Measurements from ENCODE around the gene MOB3A. TPM values are rescaled to one million over a fixed set of nuclear protein-coding genes. Genes with fewer than 3 reads are reported as not detected.
A peak's percentile ranks its signal among the peaks of the same experiment; 100 is the strongest.

The MOB3A gene
- total and polyA plus RNA-seq, 9 of the 15 experiments (the other 6 are each of a cell fraction or from before 2014, with no cell fraction given): 1.1 to 24.1 (median 6.0) TPM

DNA sequence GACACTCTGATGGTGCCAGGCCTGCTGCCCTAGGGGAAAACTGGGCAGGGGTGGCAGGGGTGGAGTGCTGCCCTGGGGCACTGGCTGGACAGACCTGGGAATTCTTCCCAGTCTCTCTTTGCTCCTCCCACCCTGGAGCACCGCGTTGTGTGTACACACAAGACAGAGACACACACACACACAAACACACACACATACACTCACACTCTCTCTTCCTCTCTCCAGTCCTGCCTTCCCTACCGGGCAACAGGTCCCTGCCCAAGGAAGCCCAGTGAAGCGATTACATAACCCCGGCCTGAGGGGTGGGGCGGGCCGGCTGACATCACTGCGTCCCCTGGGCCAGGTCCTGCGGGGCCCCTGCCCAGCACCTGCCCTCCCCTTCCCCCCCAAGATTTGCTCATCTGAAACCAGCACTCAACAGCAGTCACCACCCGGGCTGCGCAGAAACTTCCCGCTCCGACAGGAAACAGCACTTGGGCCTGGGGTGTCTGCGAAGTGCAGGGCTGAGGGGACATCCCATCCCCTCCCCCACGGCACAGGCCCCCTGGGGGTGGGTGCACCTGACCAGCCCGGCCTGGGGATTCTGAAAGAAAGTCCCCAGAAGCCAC lies 46.3 kb downstream of the MOB3A start (continued):
- TF ChIP-seq SMARCA5 (IDR thresholded peaks at IDR 0.05): 0 out of 2 replicates have a peak, but pooled peaks have one; percentile 14
- peak; percentile 63; the same call in 1 of the 2 replicates for TF ChIP-seq ZBTB7A (IDR thresholded peaks at IDR 0.05; ENCODE audit: borderline replicate concordance, control insufficient read depth, low read depth, low read length)
- peak; percentile 79 for TF ChIP-seq CEBPB (tag; IDR thresholded peaks at IDR 0.05)
- TF ChIP-seq KDM5B (IDR thresholded peaks at IDR 0.05; ENCODE audit: insufficient replicate concordance, low read depth, low read length): peak; percentile 35
- TF ChIP-seq, protein P1, sequence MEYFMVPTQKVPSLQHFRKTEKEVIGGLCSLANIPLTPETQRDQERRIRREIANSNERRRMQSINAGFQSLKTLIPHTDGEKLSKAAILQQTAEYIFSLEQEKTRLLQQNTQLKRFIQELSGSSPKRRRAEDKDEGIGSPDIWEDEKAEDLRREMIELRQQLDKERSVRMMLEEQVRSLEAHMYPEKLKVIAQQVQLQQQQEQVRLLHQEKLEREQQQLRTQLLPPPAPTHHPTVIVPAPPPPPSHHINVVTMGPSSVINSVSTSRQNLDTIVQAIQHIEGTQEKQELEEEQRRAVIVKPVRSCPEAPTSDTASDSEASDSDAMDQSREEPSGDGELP (CRISPR knock-in tag; IDR thresholded peaks at IDR 0.05; ENCODE audit: borderline replicate concordance): no peak
- TF ChIP-seq STAT6 (CRISPR knock-in tag; IDR thresholded peaks at IDR 0.05): 0 out of 2 replicates have a peak, but pooled peaks have one; percentile 44
- 0 out of 2 replicates have a peak, but pooled peaks have one; percentile 25 for TF ChIP-seq ZNF121 (CRISPR knock-in tag; conservative IDR thresholded peaks at IDR 0.05)
- peak; percentile 37; the same call in 1 of the 2 replicates for TF ChIP-seq ATF7 (IDR thresholded peaks at IDR 0.05)
- 0 out of 2 replicates have a peak, but pooled peaks have one; percentile 61 for TF ChIP-seq ZNF282 (CRISPR knock-in tag; IDR thresholded peaks at IDR 0.05)
- peak; percentile 85 for TF ChIP-seq RBFOX2 (IDR thresholded peaks at IDR 0.05; ENCODE audit: low read depth, low read length)
- TF ChIP-seq MAFG (tag; conservative IDR thresholded peaks at IDR 0.05): no peak
- no peak for TF ChIP-seq TRIM25 (IDR thresholded peaks at IDR 0.05; ENCODE audit: borderline replicate concordance)
- TF ChIP-seq SPI1 (IDR thresholded peaks at IDR 0.05; ENCODE audit: borderline replicate concordance, low read depth, low read length): 0 out of 2 replicates have a peak, but pooled peaks have one; percentile 3
- TF ChIP-seq, protein P2, sequence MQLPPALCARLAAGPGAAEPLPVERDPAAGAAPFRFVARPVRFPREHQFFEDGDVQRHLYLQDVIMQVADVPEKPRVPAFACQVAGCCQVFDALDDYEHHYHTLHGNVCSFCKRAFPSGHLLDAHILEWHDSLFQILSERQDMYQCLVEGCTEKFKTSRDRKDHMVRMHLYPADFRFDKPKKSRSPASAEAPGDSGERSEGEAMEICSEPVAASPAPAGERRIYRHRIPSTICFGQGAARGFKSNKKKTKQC (CRISPR knock-in tag; IDR thresholded peaks at IDR 0.05): 0 out of 2 replicates have a peak, but pooled peaks have one; percentile 22
- TF ChIP-seq ZNF263 (CRISPR knock-in tag; IDR thresholded peaks at IDR 0.05; ENCODE audit: borderline replicate concordance): peak; percentile 37; the same call in 1 of the 2 replicates

Measured in K562 (cell line).